Neural progenitor cell (in vitro differentiated cells): ENCODE data around the gene RAPGEF5. TPM values are rescaled to one million over a fixed set of nuclear protein-coding genes. Genes with fewer than 3 reads are reported as not detected.

Source experiments
- DNase-seq: peaks from one replicate; pipeline ENCODE4 v3.0.0-alpha.2; 2016; ENCODE audit warnings: low spot score
- H2AFZ ChIP-seq: fragments of 200-600 bp; sonication (generic); replicated peaks from 2 replicates; pipeline ENCODE4 v1.6.1; 2016; ENCODE audit warnings: antibody characterized with exemption
- H3F3A ChIP-seq: fragments of 200-600 bp; sonication (generic); 2 replicates; pipeline ENCODE4 v1.6.1; 2016; ENCODE audit warnings: antibody characterized with exemption, low read depth
- H3K27ac ChIP-seq: fragments of 200-600 bp; sonication (generic); 2 replicates; pipeline ENCODE4 v1.5.1; 2016; ENCODE audit warnings: mild to moderate bottlenecking
- H3K27me3 ChIP-seq: fragments of 200-600 bp; sonication (generic); 2 replicates; pipeline ENCODE4 v1.6.1; 2016; ENCODE audit warnings: mild to moderate bottlenecking, moderate library complexity
- H3K36me3 ChIP-seq: fragments of 200-600 bp; sonication (generic); 2 replicates; pipeline ENCODE4 v1.5.1; 2016
- H3K4me1 ChIP-seq: fragments of 200-600 bp; sonication (generic); 2 replicates; pipeline ENCODE4 v1.6.1; 2016; ENCODE audit warnings: mixed run types
- H3K4me2 ChIP-seq: fragments of 200-600 bp; sonication (generic); 2 replicates; pipeline ENCODE4 v1.6.1; 2016
- H3K4me3 ChIP-seq: fragments of 200-600 bp; sonication (generic); 2 replicates; pipeline ENCODE4 v1.5.1; 2016
- H3K79me2 ChIP-seq: fragments of 200-600 bp; sonication (generic); 2 replicates; pipeline ENCODE4 v1.6.1; 2016; ENCODE audit warnings: low read depth
- H3K9ac ChIP-seq: fragments of 200-600 bp; sonication (generic); 2 replicates; pipeline ENCODE4 v1.6.1; 2016
- H3K9me3 ChIP-seq: fragments of 200-600 bp; sonication (generic); 2 replicates; pipeline ENCODE4 v1.5.1; 2016; ENCODE audit warnings: low read depth
- H4K20me1 ChIP-seq: fragments of 200-600 bp; sonication (generic); 2 replicates; pipeline ENCODE4 v1.6.1; 2016; ENCODE audit warnings: low read depth
- H3K27ac Mint-ChIP-seq: 3 replicates; pipeline ENCODE4 v1.8.0; 2021; ENCODE audit warnings: mixed read lengths
- H3K27me3 Mint-ChIP-seq: 2 replicates; pipeline ENCODE4 v1.8.0; 2022; ENCODE audit warnings: low read depth, mild to moderate bottlenecking, inconsistent platforms, moderate library complexity, mixed read lengths; ENCODE audit not compliant: insufficient read depth
- H3K36me3 Mint-ChIP-seq: 3 replicates; pipeline ENCODE4 v1.8.0; 2021; ENCODE audit warnings: mixed read lengths
- H3K4me1 Mint-ChIP-seq: 3 replicates; pipeline ENCODE4 v1.8.0; 2021; ENCODE audit warnings: mixed read lengths
- H3K4me3 Mint-ChIP-seq: 3 replicates; pipeline ENCODE4 v1.8.0; 2021; ENCODE audit warnings: mild to moderate bottlenecking, moderate library complexity, mixed read lengths
- H3K9me3 Mint-ChIP-seq: 3 replicates; pipeline ENCODE4 v1.8.0; 2020; ENCODE audit warnings: mixed read lengths
- EZH2 ChIP-seq: fragments of 200-600 bp; sonication (generic); IDR thresholded peaks from 2 replicates; pipeline ENCODE4 v1.6.1; 2017; ENCODE audit warnings: antibody characterized with exemption, mild to moderate bottlenecking, moderate library complexity
- EZH2phosphoT487 ChIP-seq: fragments of 200-600 bp; sonication (generic); IDR thresholded peaks from 2 replicates; pipeline ENCODE4 v1.6.1; 2017; ENCODE audit warnings: antibody characterized with exemption
- total RNA-seq: library from RNA; depleted of rRNA; stranded (reverse); fragments of >200 nt; gene quantifications from 2 replicates; pipeline ENCODE4 v1.2.3, GENCODE V29; 2015; ENCODE audit warnings: low replicate concordance
- TF ChIP-seq, protein P1 (sequence below): fragments of 200-600 bp; sonication (generic); IDR thresholded peaks from 2 replicates; pipeline ENCODE4 v1.5.1; 2017; ENCODE audit warnings: antibody characterized with exemption, mild to moderate bottlenecking

Gene RAPGEF5
- total RNA-seq, 1 donor from 2014 or later, result 5.7 TPM

DNA sequence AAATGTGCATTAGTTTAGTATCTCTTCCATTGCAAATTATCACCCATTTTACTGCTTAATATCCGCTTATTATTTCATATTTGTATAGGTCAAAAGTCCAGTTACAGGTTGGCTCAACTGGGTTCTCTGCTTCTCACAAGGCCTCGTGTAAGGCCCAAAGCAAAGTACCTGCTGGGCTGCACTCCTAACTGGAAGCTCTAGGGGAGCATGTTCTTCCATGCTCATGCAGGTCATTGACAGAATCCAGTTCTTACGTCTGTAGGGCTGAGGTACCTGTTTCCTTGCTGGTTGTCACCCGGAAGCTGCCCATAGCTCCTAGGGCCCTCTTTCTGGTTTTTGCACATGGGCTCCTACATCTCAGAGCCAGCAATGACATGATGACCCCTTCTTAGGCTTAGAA lies 79.6 kb downstream of the RAPGEF5 start:
- H3K4me2 ChIP-seq, result no peak overlapping the region
- TF ChIP-seq EZH2, result no peak
- TF ChIP-seq, protein P1, sequence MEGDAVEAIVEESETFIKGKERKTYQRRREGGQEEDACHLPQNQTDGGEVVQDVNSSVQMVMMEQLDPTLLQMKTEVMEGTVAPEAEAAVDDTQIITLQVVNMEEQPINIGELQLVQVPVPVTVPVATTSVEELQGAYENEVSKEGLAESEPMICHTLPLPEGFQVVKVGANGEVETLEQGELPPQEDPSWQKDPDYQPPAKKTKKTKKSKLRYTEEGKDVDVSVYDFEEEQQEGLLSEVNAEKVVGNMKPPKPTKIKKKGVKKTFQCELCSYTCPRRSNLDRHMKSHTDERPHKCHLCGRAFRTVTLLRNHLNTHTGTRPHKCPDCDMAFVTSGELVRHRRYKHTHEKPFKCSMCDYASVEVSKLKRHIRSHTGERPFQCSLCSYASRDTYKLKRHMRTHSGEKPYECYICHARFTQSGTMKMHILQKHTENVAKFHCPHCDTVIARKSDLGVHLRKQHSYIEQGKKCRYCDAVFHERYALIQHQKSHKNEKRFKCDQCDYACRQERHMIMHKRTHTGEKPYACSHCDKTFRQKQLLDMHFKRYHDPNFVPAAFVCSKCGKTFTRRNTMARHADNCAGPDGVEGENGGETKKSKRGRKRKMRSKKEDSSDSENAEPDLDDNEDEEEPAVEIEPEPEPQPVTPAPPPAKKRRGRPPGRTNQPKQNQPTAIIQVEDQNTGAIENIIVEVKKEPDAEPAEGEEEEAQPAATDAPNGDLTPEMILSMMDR, result no peak
- no peak for TF ChIP-seq EZH2phosphoT487
- H2AFZ ChIP-seq, result no peak overlapping the region
- H3K36me3 Mint-ChIP-seq, result no peaks in the 10 kb centered on the region
- H3K27me3 ChIP-seq, result no peaks in the 10 kb centered on the region
- no peaks in the 10 kb centered on the region for H3K9me3 Mint-ChIP-seq
- H3K27ac ChIP-seq, result no peak overlapping the region
- H4K20me1 ChIP-seq, result no peaks in the 10 kb centered on the region
- no peak overlapping the region for H3K4me3 ChIP-seq
- H3K4me1 Mint-ChIP-seq, result no peaks in the 10 kb centered on the region
- no peaks in the 10 kb centered on the region for H3K9me3 ChIP-seq
- no peaks in the 10 kb centered on the region for H3K36me3 ChIP-seq
- H3K27me3 Mint-ChIP-seq, result no peaks in the 10 kb centered on the region
- DNase-seq, result no peak
- H3K4me1 ChIP-seq, result no peaks in the 10 kb centered on the region
- no peak overlapping the region for H3K4me3 Mint-ChIP-seq
- H3K9ac ChIP-seq, result no peak overlapping the region
- H3F3A ChIP-seq, result no peaks in the 10 kb centered on the region
- H3K27ac Mint-ChIP-seq, result no peak overlapping the region
- no peaks in the 10 kb centered on the region for H3K79me2 ChIP-seq

DNA sequence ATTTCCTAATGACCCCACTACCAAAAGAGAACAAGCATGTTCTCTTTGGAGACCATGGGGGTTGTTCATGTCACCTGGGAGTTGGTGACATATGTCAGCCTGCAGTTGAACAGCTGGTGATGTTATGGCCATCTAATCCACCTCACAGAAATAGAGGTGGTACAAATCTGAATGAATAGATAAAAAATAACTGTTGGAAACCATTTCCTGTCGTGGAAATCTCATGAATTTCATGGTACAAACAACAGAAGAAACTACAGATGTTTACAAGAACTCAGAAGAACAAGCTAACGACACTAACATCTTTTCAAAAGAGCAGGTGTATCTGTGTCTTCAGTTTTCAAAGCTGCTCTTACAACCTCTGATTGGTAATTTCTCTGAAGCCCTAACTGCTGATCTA lies 81.3 kb downstream of the RAPGEF5 start:
- Histone ChIP-seq H4K20me1 (no peaks in the 10 kb centered on the region), H3K9ac (no peak overlapping the region), H3K36me3 (no peaks in the 10 kb centered on the region), H3K4me3 (no peak overlapping the region), H3K79me2 (no peaks in the 10 kb centered on the region), H3K4me1 (no peaks in the 10 kb centered on the region), H3K4me2 (no peak overlapping the region), H3K27ac (no peak overlapping the region), H2AFZ (no peak overlapping the region), H3K27me3 (no peaks in the 10 kb centered on the region), H3K9me3 (no peaks in the 10 kb centered on the region), H3F3A (no peaks in the 10 kb centered on the region)
- H3K27ac Mint-ChIP-seq, result no peak overlapping the region
- TF ChIP-seq EZH2phosphoT487 (no peak), EZH2 (no peak)
- TF ChIP-seq, protein P1, result no peak
- H3K4me3 Mint-ChIP-seq, result no peak overlapping the region
- no peaks in the 10 kb centered on the region for H3K9me3 Mint-ChIP-seq
- H3K4me1 Mint-ChIP-seq, result no peaks in the 10 kb centered on the region
- no peak for DNase-seq
- H3K27me3 Mint-ChIP-seq, result no peaks in the 10 kb centered on the region
- H3K36me3 Mint-ChIP-seq, result no peaks in the 10 kb centered on the region

DNA sequence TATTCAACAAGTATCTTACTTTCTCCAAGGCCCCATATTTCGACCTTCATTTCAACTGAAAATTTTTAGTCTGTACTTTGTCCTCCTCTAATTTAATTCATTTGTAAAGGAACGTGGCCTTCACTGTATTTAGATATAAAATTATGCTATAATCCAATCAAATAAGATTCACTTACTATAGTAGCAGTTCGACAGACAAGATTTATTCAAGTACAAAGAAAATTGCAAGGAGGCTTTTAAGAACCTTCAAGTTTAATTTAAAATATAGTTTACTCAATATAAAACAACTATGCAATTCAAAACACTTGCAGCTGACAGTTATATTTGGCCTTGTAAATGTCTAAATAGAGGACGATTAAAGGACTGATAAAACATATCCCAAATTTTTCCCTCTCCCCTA lies 85.6 kb downstream of the RAPGEF5 start:
- Histone ChIP-seq H3K36me3 (no peaks in the 10 kb centered on the region), H2AFZ (no peak overlapping the region), H3K9me3 (no peaks in the 10 kb centered on the region), H3K4me3 (no peak overlapping the region), H3K27ac (no peak overlapping the region), H4K20me1 (no peaks in the 10 kb centered on the region), H3K27me3 (no peaks in the 10 kb centered on the region), H3K4me2 (no peak overlapping the region), H3F3A (no peaks in the 10 kb centered on the region), H3K4me1 (peaks cover 22% of the 10 kb centered on the region), H3K9ac (no peak overlapping the region), H3K79me2 (no peaks in the 10 kb centered on the region)
- Mint-ChIP-seq H3K36me3 (no peaks in the 10 kb centered on the region), H3K9me3 (no peaks in the 10 kb centered on the region), H3K4me1 (peaks cover 21% of the 10 kb centered on the region), H3K4me3 (no peak overlapping the region), H3K27me3 (no peaks in the 10 kb centered on the region), H3K27ac (no peak overlapping the region)
- DNase-seq, result no peak
- TF ChIP-seq, protein P1, result no peak
- TF ChIP-seq EZH2phosphoT487 (no peak), EZH2 (no peak)
